Pancreas (tissue), 10 donors: ENCODE results near the gene DAAM2. TPM values are rescaled to one million over a fixed set of nuclear protein-coding genes. Genes with fewer than 3 reads are reported as not detected.

Source experiments
- ATAC-seq, 4 donors: fragments of 200-7000 bp; cut with Tn5 transposase; one replicate each; pipeline versions ENCODE4 v1.8.0 to v1.9.1; 2020; ENCODE audit warnings: mild to moderate bottlenecking in 4 of 4, moderate library complexity in 4 of 4
- DNase-seq, 6 donors: peaks; one replicate each; pipeline ENCODE4 v3.0.0-alpha.2; 2020
- FAIRE-seq: peaks from 2 replicates; lab custom pipeline; 2012; peaks lifted over from hg19 to GRCh38; lab: Jason Lieb, UNC
- H3K27ac ChIP-seq, 4 donors: fragments of 200-600 bp; sonication (generic); 1 replicate in 3 of 4; 2 replicates in 1 of 4; pipeline versions ENCODE4 v1.5.0 to v1.8.0; 2020
- H3K27me3 ChIP-seq, 4 donors: fragments of 200-600 bp; one replicate each; pipeline ENCODE4 v1.8.0; 2021
- H3K36me3 ChIP-seq, 3 donors: fragments of 200-600 bp; sonication (generic) in 1 of 3; one replicate each; pipeline versions ENCODE4 v1.5.0 to v1.8.0; 2020 to 2021
- H3K4me1 ChIP-seq, 3 donors: fragments of 200-600 bp; one replicate each; pipeline ENCODE4 v1.8.0; 2021
- H3K4me3 ChIP-seq, 4 donors: fragments of 200-600 bp; sonication (generic) in 2 of 4; one replicate each; pipeline versions ENCODE4 v1.5.0 to v1.8.0; 2020 to 2021
- H3K9me3 ChIP-seq, 4 donors: fragments of 200-600 bp; one replicate each; pipeline ENCODE4 v1.8.0; 2021
- WGBS, 2 donors: extraction: QIAGEN DNeasy Blood & Tissue Kit; methylation state at CpG; one replicate each; pipeline ENCODE4 v1.1.7; 2013; 5-methylcytosine and 5-hydroxymethylcytosine counted together
- intact Hi-C, 3 donors: fragments of 100-400 bp; cut with DNase I; formaldehyde crosslinking; loops; one replicate each; pipeline versions ENCODE4 v1.11.1 to v1.14.2; 2022
- polyA plus RNA-seq, 2 donors: library from polyadenylated mRNA; stranded (reverse); fragments of 200-250 nt; gene quantifications; one replicate each; pipeline ENCODE4 v1.2.3, GENCODE V29; 2013
- total RNA-seq, 6 donors: library from RNA; stranded (reverse); fragmentation: NEBNext Ultra II Directional in 4 of 6; extraction: Animal tissue kit (Norgen Biotek cat#: 25700) in 4 of 6; gene quantifications; one replicate each; pipeline versions ENCODE4 v1.2.1 to v1.2.4, GENCODE V29; 2021 to 2023
- TF ChIP-seq, protein P1 (sequence below), 4 donors: fragments of 200-600 bp; sonication (generic) in 3 of 4; IDR thresholded peaks; one replicate each; pipeline versions ENCODE4 v1.5.0 to v1.8.0; 2021; ENCODE audit warnings: antibody characterized with exemption in 4 of 4
- donor health status: healthy with polysubstance abuse.
- donor health status: DM: no; HTN: no; CAD: no; lungs with moderate emphysema.
- donor health status: DM: no; HTN: no; CAD: no.
- donor health status: control.
- donor health status: control.
- donor health status: Bipolar disorder and iron deficiency.
- donor health status: DM: yes; HTN: yes; CAD: no.
- donor health status: DM: no; HTN: no; CAD: no.
- donor health status: DM: no; HTN: no; CAD: no.
- donor health status: DM: yes; HTN: yes; CAD: no.

DAAM2 gene
- total and polyA plus RNA-seq, 8 donors: 4.0 to 10.5 (median 7.2) TPM

DNA sequence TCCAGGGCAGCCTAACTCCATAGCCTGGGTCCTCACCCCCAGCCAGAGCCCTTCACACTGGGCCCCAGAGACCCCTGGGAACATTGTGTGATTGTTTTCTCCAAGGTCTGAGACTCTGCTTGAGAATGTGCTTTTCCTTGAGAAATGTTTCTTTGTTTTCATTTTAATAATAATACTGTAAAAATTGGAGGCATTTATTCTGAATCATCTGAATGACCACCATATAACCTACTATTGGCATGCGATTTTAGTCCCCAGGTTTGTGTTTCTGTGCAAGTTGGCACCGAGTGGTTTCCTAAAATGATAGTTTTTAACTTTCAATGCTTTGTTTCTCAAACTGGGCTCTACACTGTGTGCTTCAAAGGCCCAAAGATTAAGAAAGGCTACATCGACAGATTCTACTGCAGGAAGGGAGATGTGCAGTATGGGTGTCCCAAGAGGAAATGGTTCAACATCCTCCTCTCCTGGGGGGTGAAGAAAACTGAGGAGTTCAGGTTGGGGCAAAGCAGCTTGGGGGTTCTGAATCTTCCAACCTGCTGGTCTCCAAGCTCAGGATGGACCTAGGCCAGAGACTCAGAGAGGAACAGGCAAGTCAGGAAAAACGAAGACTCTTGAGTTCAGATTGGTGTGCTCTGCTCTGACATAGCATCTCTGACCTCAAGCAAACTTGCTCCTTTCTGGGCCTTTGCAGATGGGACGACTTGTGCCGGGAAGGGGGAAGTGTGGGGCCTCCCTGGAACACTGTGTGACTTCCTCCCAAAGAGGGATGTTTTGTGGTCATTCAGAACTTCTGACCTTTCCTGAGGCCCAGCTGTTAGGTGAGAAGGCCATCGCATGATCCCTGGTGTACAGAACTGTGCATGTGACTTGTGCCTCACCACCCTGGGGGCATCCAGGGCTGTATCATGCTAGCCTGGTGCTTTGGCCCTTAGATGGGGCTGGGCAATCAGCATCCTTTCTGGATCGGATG lies 31.0 kb downstream of the DAAM2 start:
- Histone ChIP-seq H3K4me1 (no peaks in the 10 kb centered on the region), H3K27ac (no peak overlapping the region), H3K4me3 (no peak overlapping the region), H3K36me3 (no peaks in the 10 kb centered on the region), H3K9me3 (no peaks in the 10 kb centered on the region), H3K27me3 (no peaks in the 10 kb centered on the region)
- intact Hi-C loops: no loop called here
- FAIRE-seq (no peak), ATAC-seq (peak in 3 of 4 donors; percentile 57 to 58 (median 58)), DNase-seq (peak in 1 of 6 donors; percentile 15)
- WGBS, 2 donors: 73 to 89% methylated on average over 8 of the region's 8 CpGs
- TF ChIP-seq, protein P1, sequence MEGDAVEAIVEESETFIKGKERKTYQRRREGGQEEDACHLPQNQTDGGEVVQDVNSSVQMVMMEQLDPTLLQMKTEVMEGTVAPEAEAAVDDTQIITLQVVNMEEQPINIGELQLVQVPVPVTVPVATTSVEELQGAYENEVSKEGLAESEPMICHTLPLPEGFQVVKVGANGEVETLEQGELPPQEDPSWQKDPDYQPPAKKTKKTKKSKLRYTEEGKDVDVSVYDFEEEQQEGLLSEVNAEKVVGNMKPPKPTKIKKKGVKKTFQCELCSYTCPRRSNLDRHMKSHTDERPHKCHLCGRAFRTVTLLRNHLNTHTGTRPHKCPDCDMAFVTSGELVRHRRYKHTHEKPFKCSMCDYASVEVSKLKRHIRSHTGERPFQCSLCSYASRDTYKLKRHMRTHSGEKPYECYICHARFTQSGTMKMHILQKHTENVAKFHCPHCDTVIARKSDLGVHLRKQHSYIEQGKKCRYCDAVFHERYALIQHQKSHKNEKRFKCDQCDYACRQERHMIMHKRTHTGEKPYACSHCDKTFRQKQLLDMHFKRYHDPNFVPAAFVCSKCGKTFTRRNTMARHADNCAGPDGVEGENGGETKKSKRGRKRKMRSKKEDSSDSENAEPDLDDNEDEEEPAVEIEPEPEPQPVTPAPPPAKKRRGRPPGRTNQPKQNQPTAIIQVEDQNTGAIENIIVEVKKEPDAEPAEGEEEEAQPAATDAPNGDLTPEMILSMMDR (IDR thresholded peaks at IDR 0.05): no peak

DNA sequence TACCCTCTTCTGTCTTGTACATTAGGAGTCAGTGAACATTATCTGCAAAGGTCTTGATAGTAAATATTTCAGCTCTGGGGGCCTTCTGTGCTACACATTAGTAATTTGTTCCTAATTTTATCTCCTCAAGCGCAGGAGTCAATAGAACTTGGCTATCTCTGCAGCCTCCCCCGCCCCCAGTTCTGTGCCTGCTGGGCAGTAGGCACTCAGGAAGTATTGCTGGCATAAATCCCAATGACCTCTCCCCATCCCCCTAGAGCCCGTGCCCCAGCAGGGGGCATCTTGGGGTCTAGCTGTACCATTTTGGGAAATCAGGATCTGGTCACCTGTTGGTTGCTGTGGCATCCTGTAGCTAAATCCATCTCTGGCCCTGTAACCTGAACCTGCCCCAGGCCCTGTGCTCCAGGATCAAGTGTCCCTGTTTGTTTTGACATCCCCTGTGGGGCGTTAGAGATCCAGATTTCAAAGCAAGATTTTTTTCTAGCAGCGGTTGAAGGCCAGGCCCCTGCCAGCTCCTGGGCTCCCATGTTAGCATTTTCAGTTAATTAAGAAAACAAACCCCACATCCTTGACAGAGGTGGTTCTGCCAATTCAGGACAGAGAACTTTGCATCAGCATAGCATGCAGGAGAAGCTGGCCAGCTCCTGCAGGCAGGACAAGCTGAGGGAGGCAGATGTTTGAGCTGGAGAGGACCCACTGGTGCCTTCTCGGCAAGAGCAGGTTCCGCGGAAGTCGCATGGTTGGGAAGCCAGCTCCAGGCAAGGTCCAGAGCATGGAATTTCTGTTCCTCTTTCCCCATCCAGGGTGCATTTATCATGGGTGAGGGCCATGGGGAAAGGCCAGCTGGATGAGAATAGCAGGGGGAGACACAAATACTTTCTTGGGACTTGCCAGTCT lies 32.1 kb downstream of the DAAM2 start:
- Histone ChIP-seq H3K4me1 (no peaks in the 10 kb centered on the region), H3K27me3 (no peaks in the 10 kb centered on the region), H3K4me3 (no peak overlapping the region), H3K9me3 (no peaks in the 10 kb centered on the region), H3K27ac (no peak overlapping the region), H3K36me3 (no peaks in the 10 kb centered on the region)
- TF ChIP-seq, protein P1 (IDR thresholded peaks at IDR 0.05): no peak
- ATAC-seq: no peak
- 70 to 78% methylated on average over 9 of the region's 9 CpGs for WGBS, 2 donors
- intact Hi-C loops: no loop called here
- DNase-seq: no peak
- FAIRE-seq: no peak

DNA sequence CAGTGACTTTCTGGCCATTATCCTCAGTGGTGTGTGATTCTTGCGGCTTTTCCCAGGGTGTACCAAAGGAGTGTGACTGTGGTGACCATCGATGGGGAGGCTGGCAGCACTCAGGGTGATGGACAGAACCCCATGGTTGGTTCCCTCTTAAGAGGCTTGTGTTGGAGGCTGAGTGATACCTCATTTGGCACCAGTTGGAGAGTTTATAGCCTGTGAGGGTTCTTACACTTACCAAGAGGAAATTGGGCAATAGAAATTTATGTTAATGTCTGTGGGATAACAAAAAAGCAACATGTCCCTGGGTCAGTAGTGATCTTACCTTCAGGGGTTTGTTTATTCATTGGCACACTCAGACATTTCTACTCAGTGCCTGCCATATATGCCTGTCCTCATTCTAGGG lies 37.2 kb downstream of the DAAM2 start:
- ATAC-seq: no peak
- 86 to 91% methylated on average over 2 of the region's 2 CpGs for WGBS, 2 donors
- intact Hi-C loops: no loop called here
- H3K27ac ChIP-seq: no peak overlapping the region
- DNase-seq: no peak
- FAIRE-seq: no peak
- no peak overlapping the region for H3K4me3 ChIP-seq
- H3K4me1 ChIP-seq: no peaks in the 10 kb centered on the region
- TF ChIP-seq, protein P1 (IDR thresholded peaks at IDR 0.05): no peak
- H3K36me3 ChIP-seq: no peaks in the 10 kb centered on the region
- H3K9me3 ChIP-seq: no peaks in the 10 kb centered on the region
- H3K27me3 ChIP-seq: no peaks in the 10 kb centered on the region

DNA sequence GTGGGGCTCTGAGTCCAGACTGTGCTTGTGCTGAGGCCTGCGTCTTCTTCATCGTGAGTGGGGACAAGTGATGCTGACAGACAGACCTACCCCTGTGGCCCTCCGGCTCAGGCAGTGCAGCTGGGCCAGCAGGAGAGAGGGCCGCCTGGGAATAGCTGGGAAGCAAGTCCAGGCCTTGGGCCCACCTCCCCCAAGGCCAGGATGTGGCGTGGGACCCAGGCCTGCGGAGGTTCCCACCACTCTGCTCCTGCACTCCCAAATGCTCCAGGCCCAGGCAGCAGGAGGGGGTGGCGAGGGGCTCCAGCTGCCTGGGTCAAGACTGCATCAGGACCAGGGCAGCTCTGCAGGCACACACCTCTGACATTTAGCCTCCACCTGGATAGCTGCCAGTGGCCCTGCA lies 38.3 kb downstream of the DAAM2 start:
- H3K4me3 ChIP-seq: no peak overlapping the region
- DNase-seq (no peak), ATAC-seq (no peak), FAIRE-seq (no peak)
- H3K4me1 ChIP-seq: no peaks in the 10 kb centered on the region
- intact Hi-C loops: no loop called here
- H3K36me3 ChIP-seq: no peaks in the 10 kb centered on the region
- WGBS, 2 donors: 87 to 91% methylated on average over 7 of the region's 7 CpGs
- no peak overlapping the region for H3K27ac ChIP-seq
- no peaks in the 10 kb centered on the region for H3K9me3 ChIP-seq
- TF ChIP-seq, protein P1 (IDR thresholded peaks at IDR 0.05): no peak
- H3K27me3 ChIP-seq: no peaks in the 10 kb centered on the region
